GM12878 (cell line): ENCODE measurements around the gene AP4E1. TPM values are rescaled to one million over a fixed set of nuclear protein-coding genes. Genes with fewer than 3 reads are reported as not detected.

Source experiments
- ATAC-seq: fragments of 200-7000 bp; cut with Tn5 transposase; 3 replicates; pipeline ENCODE4 v1.9.1; 2020; ENCODE audit warnings: mild to moderate bottlenecking, moderate library complexity
- BruUV-seq: library from RNA; stranded (reverse); fragments of 400-500 nt; replicated peaks from 2 replicates; lab custom pipeline; 2021; lab: Mats Ljungman, UMichigan
- CTCF ChIA-PET: fragments of 300-600 bp; sonication (Branson Sonifier 250); formaldehyde crosslinking; extraction: SDS; loops from one replicate; lab custom pipeline; 2021; ENCODE audit warnings: inconsistent platforms; lab: Yijun Ruan, JAX
- POLR2A ChIA-PET: fragments of 350-600 bp; formaldehyde crosslinking; extraction: SDS; loops from one replicate; lab custom pipeline; 2021; ENCODE audit warnings: inconsistent platforms; lab: Charles Lee
- RAD21 ChIA-PET: fragments of 300-600 bp; sonication (Branson Sonifier 250); formaldehyde crosslinking; loops from one replicate; lab custom pipeline; 2023; ENCODE audit warnings: antibody characterized with exemption; ENCODE audit not compliant: unreplicated experiment; lab: Charles Lee
- SMC1A ChIA-PET: fragments of 300-600 bp; sonication (Branson Sonifier 250); formaldehyde crosslinking; loops from one replicate; lab custom pipeline; 2023; ENCODE audit not compliant: unreplicated experiment, uncharacterized antibody; lab: Charles Lee
- DNase-seq: peaks from one replicate; pipeline ENCODE4 v3.0.0-alpha.2; 2011; ENCODE audit warnings: low read depth, low spot score
- FAIRE-seq: peaks from 3 replicates; lab custom pipeline; 2011; peaks lifted over from hg19 to GRCh38; lab: Jason Lieb, UNC
- H2AFZ ChIP-seq: 2 replicates; pipeline ENCODE4 v1.6.0; 2011; ENCODE audit warnings: low read depth, low read length, control low read depth; ENCODE audit not compliant: control insufficient read depth
- H3K27ac ChIP-seq: 2 replicates; pipeline ENCODE4 v1.5.1; 2011; ENCODE audit warnings: control low read depth; ENCODE audit not compliant: control insufficient read depth, insufficient read depth
- H3K27me3 ChIP-seq, 2 experiments: replicated peaks in 1 of 2; 2 replicates each; pipeline versions ENCODE4 v1.6.0 to v1.6.1; 2011; ENCODE audit warnings: low read length in 1 of 2; ENCODE audit not compliant: control insufficient read depth in 2 of 2, insufficient read depth in 2 of 2
- H3K36me3 ChIP-seq, 2 experiments: 2 replicates each; pipeline ENCODE4 v1.5.1; 2011; ENCODE audit warnings: low read length in 1 of 2; ENCODE audit not compliant: control insufficient read depth in 2 of 2, insufficient read depth in 2 of 2
- H3K4me1 ChIP-seq: 2 replicates; pipeline ENCODE4 v1.6.1; 2011; ENCODE audit warnings: mild to moderate bottlenecking, low read length, moderate library complexity, mixed read lengths; ENCODE audit not compliant: control insufficient read depth, insufficient read depth
- H3K4me2 ChIP-seq: 2 replicates; pipeline ENCODE4 v1.6.0; 2011; ENCODE audit warnings: control low read depth; ENCODE audit not compliant: control insufficient read depth, insufficient read depth
- H3K4me3 ChIP-seq: fragments of 200-600 bp; sonication (generic); 2 replicates; pipeline ENCODE4 v1.5.1; 2016
- H3K79me2 ChIP-seq: 2 replicates; pipeline ENCODE4 v1.6.0; 2011; ENCODE audit warnings: low read length; ENCODE audit not compliant: control insufficient read depth, insufficient read depth
- H3K9ac ChIP-seq: 2 replicates; pipeline ENCODE4 v1.8.0; 2011; ENCODE audit warnings: low read length, control low read depth, mixed read lengths; ENCODE audit not compliant: control insufficient read depth, insufficient read depth
- H3K9me3 ChIP-seq: replicated peaks from 3 replicates; pipeline ENCODE4 v1.5.1; 2011; ENCODE audit warnings: mild to moderate bottlenecking, low read length; ENCODE audit not compliant: control insufficient read depth, insufficient read depth
- H4K20me1 ChIP-seq: 2 replicates; pipeline ENCODE4 v1.6.0; 2011; ENCODE audit not compliant: control insufficient read depth, insufficient read depth
- BCL11A ChIP-seq: IDR thresholded peaks from 2 replicates; pipeline ENCODE4 v1.6.1; 2011; ENCODE audit warnings: low read depth, low read length
- BMI1 ChIP-seq: fragments of 450-650 bp; IDR thresholded peaks from 2 replicates; pipeline ENCODE4 v1.6.1; 2016; ENCODE audit warnings: mild to moderate bottlenecking, moderate library complexity, borderline replicate concordance
- CEBPB ChIP-seq, 2 experiments: fragments of 150-350 bp in 1 of 2; IDR thresholded peaks; 2 replicates each; pipeline ENCODE4 v1.6.1; 2012 to 2014; ENCODE audit warnings: low read depth in 2 of 2, low read length in 2 of 2, borderline replicate concordance in 1 of 2, inconsistent platforms in 1 of 2
- CREB1 ChIP-seq: IDR thresholded peaks from 2 replicates; pipeline ENCODE4 v1.6.1; 2012; ENCODE audit warnings: low read depth, mild to moderate bottlenecking, inconsistent platforms
- EGR1 ChIP-seq, 2 experiments: IDR thresholded peaks; 1 replicate in 1 of 2; 2 replicates in 1 of 2; pipeline ENCODE4 v1.6.1; 2011 to 2012; ENCODE audit warnings: low read depth in 2 of 2, low read length in 2 of 2, borderline replicate concordance in 1 of 2, mild to moderate bottlenecking in 1 of 2, moderate library complexity in 1 of 2
- ETV6 ChIP-seq, 2 experiments: fragments of 450-650 bp in 1 of 2; IDR thresholded peaks in 1 of 2; conservative IDR thresholded peaks in 1 of 2; 2 replicates each; pipeline ENCODE4 v1.6.1; 2014; ENCODE audit warnings: antibody characterized with exemption in 1 of 2, borderline replicate concordance in 1 of 2, low read depth in 1 of 2, mild to moderate bottlenecking in 1 of 2, moderate library complexity in 1 of 2
- EZH2 ChIP-seq: IDR thresholded peaks from 2 replicates; pipeline ENCODE4 v1.6.1; 2012; ENCODE audit warnings: low read depth, mild to moderate bottlenecking, control low read depth, inconsistent platforms, low read length, borderline replicate concordance; ENCODE audit not compliant: control insufficient read depth
- HDAC6 ChIP-seq: fragments of 200-600 bp; sonication (generic); IDR thresholded peaks from one replicate; pipeline ENCODE4 v1.8.0; 2017; ENCODE audit warnings: antibody characterized with exemption; ENCODE audit not compliant: unreplicated experiment
- MTA2 ChIP-seq: fragments of 450-650 bp; IDR thresholded peaks from 2 replicates; pipeline ENCODE4 v1.6.1; 2016; ENCODE audit warnings: low read depth, mild to moderate bottlenecking, moderate library complexity
- MYC ChIP-seq: IDR thresholded peaks from 2 replicates; pipeline ENCODE4 v1.6.1; 2011; ENCODE audit warnings: mild to moderate bottlenecking, low read length, moderate library complexity, inconsistent platforms; ENCODE audit not compliant: insufficient read depth, insufficient replicate concordance, insufficient read length, severe bottlenecking
- PAX8 ChIP-seq: fragments of 450-650 bp; IDR thresholded peaks from 2 replicates; pipeline ENCODE4 v1.6.1; 2017; ENCODE audit warnings: mild to moderate bottlenecking, moderate library complexity
- RBBP5 ChIP-seq: fragments of 200-600 bp; sonication (generic); conservative IDR thresholded peaks from 2 replicates; pipeline ENCODE4 v1.6.1; 2016
- SIN3A ChIP-seq: IDR thresholded peaks from 2 replicates; pipeline ENCODE4 v1.6.1; 2012; ENCODE audit warnings: low read depth, low read length, improper control_type of control experiment
- SMC3 ChIP-seq: IDR thresholded peaks from 2 replicates; pipeline ENCODE4 v1.6.1; 2011; ENCODE audit warnings: low read length, improper control_type of control experiment, borderline replicate concordance
- SREBF2 ChIP-seq: IDR thresholded peaks from 2 replicates; pipeline ENCODE4 v1.6.1; 2012; ENCODE audit warnings: mild to moderate bottlenecking, low read length
- WGBS: methylation state at CpG from one replicate; pipeline ENCODE4 v1.1.6; 2016; ENCODE audit warnings: low lambda C conversion rate; ENCODE audit not compliant: insufficient replicate concordance, insufficient coverage; ENCODE audit errors: missing lambda C conversion rate; 5-methylcytosine and 5-hydroxymethylcytosine counted together
- in situ Hi-C: fragments of 300-500 bp; cut with MboI; formaldehyde crosslinking; loops from 9 replicates; pipeline ENCODE4 v1.14.3; 2018; ENCODE audit warnings: mixed read lengths
- intact Hi-C: fragments of 100-400 bp; cut with micrococcal nuclease; formaldehyde crosslinking; loops from one replicate; pipeline ENCODE4 v1.14.2; 2022; ENCODE audit not compliant: unreplicated experiment
- polyA plus RNA-seq, 11 experiments: library from polyadenylated mRNA; depleted of rRNA in 4 of 11; unstranded in 6 of 11; stranded (reverse) in 5 of 11; fragments of >200 nt; fragmentation: Nextera tagmentation in 4 of 11; fragmentation: Illumina TruSeq in 1 of 11; extraction: Ambion mirVana in 4 of 11; extraction: Trizol in 1 of 11; gene quantifications; 1 replicate in 1 of 11; 2 replicates in 10 of 11; pipeline versions ENCODE4 v1.2.1 to v1.2.3, GENCODE V29; 2011 to 2016; ENCODE audit warnings: inconsistent platforms in 2 of 11, missing spikeins in 2 of 11, low read depth in 1 of 11
- total RNA-seq, 4 experiments: library from RNA; depleted of rRNA in 3 of 4; stranded (reverse); fragments of >200 nt in 3 of 4; fragmentation: Illumina TruSeq in 1 of 4; extraction: Trizol in 1 of 4; gene quantifications; 2 replicates each; pipeline versions ENCODE4 v1.2.1 to v1.2.3, GENCODE V29; 2013 to 2021
- TF ChIP-seq, protein P1 (sequence below): fragments of 450-650 bp; IDR thresholded peaks from 2 replicates; pipeline ENCODE4 v1.6.1; 2017; ENCODE audit warnings: borderline replicate concordance
- TF ChIP-seq, protein P2 (sequence below): IDR thresholded peaks from 2 replicates; pipeline ENCODE4 v1.6.1; 2012; ENCODE audit warnings: low read length, inconsistent platforms

AP4E1 gene
- total and polyA plus RNA-seq, 10 of the 15 experiments (the other 5 are each of a cell fraction or from before 2014, with no cell fraction given) = 1.2 to 11.4 (median 6.7) TPM

DNA sequence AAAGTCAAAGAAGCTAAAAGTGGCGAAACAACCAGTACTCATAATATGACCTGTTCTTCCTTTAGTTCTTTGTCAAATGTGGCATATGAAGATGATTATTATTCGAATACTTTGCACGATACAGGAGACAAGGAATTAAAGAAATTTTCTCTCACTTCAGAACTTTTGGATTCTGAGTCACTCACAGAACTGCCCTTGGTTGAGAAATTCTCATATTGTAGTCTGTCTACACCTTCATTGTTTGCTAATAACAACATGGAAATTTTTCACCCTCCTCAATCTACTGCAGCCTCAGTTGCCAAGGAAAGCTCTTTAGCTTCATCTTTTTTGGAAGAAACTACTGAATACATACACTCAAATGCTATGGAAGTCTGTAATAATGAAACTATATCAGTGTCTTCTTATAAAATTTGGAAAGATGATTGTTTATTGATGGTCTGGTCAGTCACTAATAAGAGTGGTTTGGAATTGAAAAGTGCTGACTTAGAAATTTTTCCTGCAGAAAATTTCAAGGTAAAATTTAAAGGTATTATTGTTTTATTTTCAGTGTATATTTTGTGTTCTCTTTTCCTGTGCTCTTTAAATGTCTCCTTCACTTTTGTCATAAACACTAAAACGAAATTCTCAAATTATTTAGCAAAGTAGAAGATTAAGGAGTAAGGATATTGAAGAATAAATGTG, 89.0 kb downstream of the AP4E1 start:
- no peak for FAIRE-seq
- intact Hi-C loops = no loop called here

More for the DNA sequence above, 89.0 kb downstream of the AP4E1 start:
- no peaks in the 10 kb centered on the region for H3K79me2 ChIP-seq
- H3K27me3 ChIP-seq = no peaks in the 10 kb centered on the region
- DNase-seq (no peak), ATAC-seq (no peak)
- no peak overlapping the region for H3K4me2 ChIP-seq
- H4K20me1 ChIP-seq = no peaks in the 10 kb centered on the region
- peaks cover 0 to 8% of the 10 kb centered on the region in 2 experiments; a peak in 2 of 4 replicates for H3K36me3 ChIP-seq
- ChIA-PET SMC1A (interaction anchor here (1.1 kb wide), 1 partner anchor 20 kb away, joined by 3 read pairs; no protein-coding TSS in a partner anchor), CTCF (interaction anchor here (0.6 kb wide), 1 partner anchor 48 kb away, joined by 3 read pairs; no protein-coding TSS in a partner anchor), POLR2A (interaction anchor here (0.6 kb wide), 1 partner anchor 221 kb away, joined by 4 read pairs; no protein-coding TSS in a partner anchor), RAD21 (no interaction called here)
- no peak overlapping the region for H3K27ac ChIP-seq
- in situ Hi-C loops = no loop called here
- no peaks in the 10 kb centered on the region for H3K9me3 ChIP-seq
- H3K9ac ChIP-seq = no peak overlapping the region
- H2AFZ ChIP-seq = no peak overlapping the region
- TF ChIP-seq CREB1 (no peak), PAX8 (no peak), HDAC6 (no peak), SREBF2 (no peak), MTA2 (no peak), EGR1 (IDR thresholded peaks at IDR 0.05; ENCODE audit: borderline replicate concordance in 1 of 2, low read depth in 2 of 2, low read length in 2 of 2) (no peak), EZH2 (no peak), BMI1 (no peak), CEBPB (IDR thresholded peaks at IDR 0.05; ENCODE audit: borderline replicate concordance in 1 of 2, low read depth in 2 of 2, low read length in 2 of 2) (no peak), SIN3A (no peak), MYC (no peak), RBBP5 (no peak), ETV6 (conservative IDR thresholded peaks at IDR 0.05 in 1 of 2, IDR thresholded peaks at IDR 0.05 in 1 of 2; ENCODE audit: borderline replicate concordance in 1 of 2, low read depth in 1 of 2) (no peak), BCL11A (no peak), SMC3 (no peak)
- TF ChIP-seq, protein P1, sequence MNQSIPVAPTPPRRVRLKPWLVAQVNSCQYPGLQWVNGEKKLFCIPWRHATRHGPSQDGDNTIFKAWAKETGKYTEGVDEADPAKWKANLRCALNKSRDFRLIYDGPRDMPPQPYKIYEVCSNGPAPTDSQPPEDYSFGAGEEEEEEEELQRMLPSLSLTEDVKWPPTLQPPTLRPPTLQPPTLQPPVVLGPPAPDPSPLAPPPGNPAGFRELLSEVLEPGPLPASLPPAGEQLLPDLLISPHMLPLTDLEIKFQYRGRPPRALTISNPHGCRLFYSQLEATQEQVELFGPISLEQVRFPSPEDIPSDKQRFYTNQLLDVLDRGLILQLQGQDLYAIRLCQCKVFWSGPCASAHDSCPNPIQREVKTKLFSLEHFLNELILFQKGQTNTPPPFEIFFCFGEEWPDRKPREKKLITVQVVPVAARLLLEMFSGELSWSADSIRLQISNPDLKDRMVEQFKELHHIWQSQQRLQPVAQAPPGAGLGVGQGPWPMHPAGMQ = no peak
- TF ChIP-seq, protein P2, sequence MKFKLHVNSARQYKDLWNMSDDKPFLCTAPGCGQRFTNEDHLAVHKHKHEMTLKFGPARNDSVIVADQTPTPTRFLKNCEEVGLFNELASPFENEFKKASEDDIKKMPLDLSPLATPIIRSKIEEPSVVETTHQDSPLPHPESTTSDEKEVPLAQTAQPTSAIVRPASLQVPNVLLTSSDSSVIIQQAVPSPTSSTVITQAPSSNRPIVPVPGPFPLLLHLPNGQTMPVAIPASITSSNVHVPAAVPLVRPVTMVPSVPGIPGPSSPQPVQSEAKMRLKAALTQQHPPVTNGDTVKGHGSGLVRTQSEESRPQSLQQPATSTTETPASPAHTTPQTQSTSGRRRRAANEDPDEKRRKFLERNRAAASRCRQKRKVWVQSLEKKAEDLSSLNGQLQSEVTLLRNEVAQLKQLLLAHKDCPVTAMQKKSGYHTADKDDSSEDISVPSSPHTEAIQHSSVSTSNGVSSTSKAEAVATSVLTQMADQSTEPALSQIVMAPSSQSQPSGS = no peak
- no peaks in the 10 kb centered on the region for H3K4me1 ChIP-seq
- no peak overlapping the region for H3K4me3 ChIP-seq
- 89% methylated on average over 4 of the region's 4 CpGs for WGBS
- no TSS peak for BruUV-seq
